Measurements from ENCODE around the gene PRLR.

The PRLR gene

DNA sequence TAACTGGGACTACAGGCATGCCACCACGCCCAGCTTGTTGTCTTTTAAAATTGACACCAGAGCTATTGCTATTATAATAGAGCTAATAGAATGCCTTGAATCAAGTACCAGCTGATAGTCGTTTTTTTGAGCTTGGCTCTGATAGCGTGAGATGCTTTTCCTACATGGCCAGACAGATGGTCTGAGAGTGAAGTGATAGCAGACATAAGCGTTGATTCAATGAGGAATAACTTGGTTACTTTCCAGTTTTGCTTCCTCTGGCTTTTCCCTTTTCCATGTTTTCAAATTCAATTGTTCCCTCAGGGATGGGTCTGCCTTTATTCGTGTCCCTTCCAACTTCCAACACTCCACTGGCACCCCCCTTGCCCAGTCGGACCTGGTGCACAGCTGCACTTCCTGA lies 197.9 kb downstream of the PRLR start:
- Histone ChIP-seq H3K4me3 (ENCODE audit: low read length) (no peak overlapping the region), H3F3A (ENCODE audit: control insufficient read depth, insufficient read depth) (no peaks in the 10 kb centered on the region), H3K27ac (ENCODE audit: low read depth, low read length) (no peak overlapping the region), H3K36me3 (ENCODE audit: control insufficient read depth, low read length) (no peaks in the 10 kb centered on the region), H4K20me1 (ENCODE audit: control insufficient read depth, insufficient read depth, low read depth, low read length) (no peaks in the 10 kb centered on the region), H3K9me2 (replicated peaks; ENCODE audit: control insufficient read depth, low read length) (no peaks in the 10 kb centered on the region), H3K4me1 (ENCODE audit: control insufficient read depth, low read length) (no peaks in the 10 kb centered on the region), H3K27me3 (ENCODE audit: control insufficient read depth, low read length) (no peaks in the 10 kb centered on the region), H3K79me2 (ENCODE audit: control insufficient read depth, low read length) (no peaks in the 10 kb centered on the region), H3K9me3 (ENCODE audit: control insufficient read depth, insufficient read depth, low read length) (no peaks in the 10 kb centered on the region), H3K4me2 (ENCODE audit: low read length) (no peak overlapping the region)
- TF ChIP-seq, protein P1, sequence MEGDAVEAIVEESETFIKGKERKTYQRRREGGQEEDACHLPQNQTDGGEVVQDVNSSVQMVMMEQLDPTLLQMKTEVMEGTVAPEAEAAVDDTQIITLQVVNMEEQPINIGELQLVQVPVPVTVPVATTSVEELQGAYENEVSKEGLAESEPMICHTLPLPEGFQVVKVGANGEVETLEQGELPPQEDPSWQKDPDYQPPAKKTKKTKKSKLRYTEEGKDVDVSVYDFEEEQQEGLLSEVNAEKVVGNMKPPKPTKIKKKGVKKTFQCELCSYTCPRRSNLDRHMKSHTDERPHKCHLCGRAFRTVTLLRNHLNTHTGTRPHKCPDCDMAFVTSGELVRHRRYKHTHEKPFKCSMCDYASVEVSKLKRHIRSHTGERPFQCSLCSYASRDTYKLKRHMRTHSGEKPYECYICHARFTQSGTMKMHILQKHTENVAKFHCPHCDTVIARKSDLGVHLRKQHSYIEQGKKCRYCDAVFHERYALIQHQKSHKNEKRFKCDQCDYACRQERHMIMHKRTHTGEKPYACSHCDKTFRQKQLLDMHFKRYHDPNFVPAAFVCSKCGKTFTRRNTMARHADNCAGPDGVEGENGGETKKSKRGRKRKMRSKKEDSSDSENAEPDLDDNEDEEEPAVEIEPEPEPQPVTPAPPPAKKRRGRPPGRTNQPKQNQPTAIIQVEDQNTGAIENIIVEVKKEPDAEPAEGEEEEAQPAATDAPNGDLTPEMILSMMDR (IDR thresholded peaks at IDR 0.05; ENCODE audit: low read depth, low read length, poor library complexity, severe bottlenecking), result no peak
- no peak for TF ChIP-seq EZH2phosphoT487 (IDR thresholded peaks at IDR 0.05; ENCODE audit: borderline replicate concordance, low read length)

DNA sequence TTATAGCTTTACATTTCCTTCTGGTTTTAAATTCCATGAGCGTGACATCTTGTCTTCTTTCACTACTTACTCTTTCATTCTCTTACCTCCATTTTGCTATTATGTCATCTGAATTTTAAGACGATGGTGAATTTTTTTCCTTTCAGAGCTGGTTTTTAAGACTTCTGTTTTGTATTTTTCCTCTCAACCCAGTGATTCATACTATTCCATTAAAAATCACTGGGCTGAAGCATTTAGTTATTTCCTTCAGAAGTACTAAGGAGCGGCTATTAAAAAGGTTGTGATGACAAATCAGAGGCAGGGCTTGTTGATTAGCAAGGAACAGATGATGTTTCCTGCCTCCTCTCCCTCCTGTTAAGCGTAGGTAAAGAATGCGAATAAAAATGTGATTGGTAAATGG lies 199.0 kb downstream of the PRLR start:
- H3K79me2 ChIP-seq (ENCODE audit: control insufficient read depth, low read length), result no peaks in the 10 kb centered on the region
- H3K9me2 ChIP-seq (replicated peaks; ENCODE audit: control insufficient read depth, low read length), result no peaks in the 10 kb centered on the region
- H3K4me1 ChIP-seq (ENCODE audit: control insufficient read depth, low read length), result no peaks in the 10 kb centered on the region
- H3F3A ChIP-seq (ENCODE audit: control insufficient read depth, insufficient read depth), result no peaks in the 10 kb centered on the region
- no peaks in the 10 kb centered on the region for H3K36me3 ChIP-seq (ENCODE audit: control insufficient read depth, low read length)
- no peaks in the 10 kb centered on the region for H3K9me3 ChIP-seq (ENCODE audit: control insufficient read depth, insufficient read depth, low read length)
- no peak overlapping the region for H3K27ac ChIP-seq (ENCODE audit: low read depth, low read length)
- H3K4me3 ChIP-seq (ENCODE audit: low read length), result no peak overlapping the region
- peaks cover 3% of the 10 kb centered on the region; the same call in 1 of the 2 replicates for H3K27me3 ChIP-seq (ENCODE audit: control insufficient read depth, low read length)
- no peaks in the 10 kb centered on the region for H4K20me1 ChIP-seq (ENCODE audit: control insufficient read depth, insufficient read depth, low read depth, low read length)
- H3K4me2 ChIP-seq (ENCODE audit: low read length), result no peak overlapping the region
- TF ChIP-seq EZH2phosphoT487 (IDR thresholded peaks at IDR 0.05; ENCODE audit: borderline replicate concordance, low read length), result no peak
- TF ChIP-seq, protein P1 (IDR thresholded peaks at IDR 0.05; ENCODE audit: low read depth, low read length, poor library complexity, severe bottlenecking), result no peak

DNA sequence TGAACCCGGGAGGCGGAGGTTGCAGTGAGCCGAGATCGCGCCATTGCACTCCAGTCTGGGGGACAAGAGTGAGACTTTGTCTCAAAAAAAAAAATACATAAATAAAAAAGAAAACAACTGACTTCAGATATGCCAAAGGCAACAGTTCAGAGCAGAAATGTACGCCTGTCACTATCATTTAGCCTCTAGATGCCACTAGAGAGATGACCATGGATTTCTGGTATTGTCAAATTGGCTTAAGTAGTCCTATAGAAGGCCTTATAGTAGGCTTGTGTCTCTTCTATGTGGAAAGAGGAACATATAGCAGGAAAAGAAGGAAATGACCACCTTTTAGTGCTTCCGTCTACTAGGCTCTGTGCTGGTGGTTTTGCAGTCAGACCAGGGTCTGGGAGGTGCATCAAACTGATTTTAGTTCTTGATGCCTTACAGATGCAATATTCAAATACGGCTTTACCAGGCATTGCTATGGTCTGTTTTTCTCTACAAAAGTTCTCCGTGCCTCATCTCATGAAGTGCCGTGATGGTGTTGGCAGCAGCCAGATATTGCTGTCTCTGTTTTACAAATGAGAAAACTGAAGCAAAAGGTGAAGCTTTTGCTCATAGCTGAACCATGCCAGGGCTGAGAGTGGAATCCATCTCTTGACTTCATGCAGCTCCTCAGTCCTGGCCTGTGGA lies 199.7 kb downstream of the PRLR start:
- Histone ChIP-seq H3F3A (ENCODE audit: control insufficient read depth, insufficient read depth) (no peaks in the 10 kb centered on the region), H3K9me2 (replicated peaks; ENCODE audit: control insufficient read depth, low read length) (no peaks in the 10 kb centered on the region), H3K79me2 (ENCODE audit: control insufficient read depth, low read length) (no peaks in the 10 kb centered on the region), H3K4me1 (ENCODE audit: control insufficient read depth, low read length) (no peaks in the 10 kb centered on the region), H3K9me3 (ENCODE audit: control insufficient read depth, insufficient read depth, low read length) (no peaks in the 10 kb centered on the region), H3K27me3 (ENCODE audit: control insufficient read depth, low read length) (peaks cover 3% of the 10 kb centered on the region; the same call in 1 of the 2 replicates), H3K27ac (ENCODE audit: low read depth, low read length) (no peak overlapping the region), H3K36me3 (ENCODE audit: control insufficient read depth, low read length) (no peaks in the 10 kb centered on the region), H4K20me1 (ENCODE audit: control insufficient read depth, insufficient read depth, low read depth, low read length) (no peaks in the 10 kb centered on the region), H3K4me2 (ENCODE audit: low read length) (no peak overlapping the region), H3K4me3 (ENCODE audit: low read length) (no peak overlapping the region)
- TF ChIP-seq, protein P1 (IDR thresholded peaks at IDR 0.05; ENCODE audit: low read depth, low read length, poor library complexity, severe bottlenecking), result no peak
- no peak for TF ChIP-seq EZH2phosphoT487 (IDR thresholded peaks at IDR 0.05; ENCODE audit: borderline replicate concordance, low read length)

Measured in DOHH2 (cell line).